Cerebellar cortex (tissue), 1 donor: ENCODE data around the gene CGB1.
"Not testable (repeated sequence)": the region's sequence is repeated elsewhere in the genome, so short reads cannot be mapped to it uniquely, and the experiment has no call there.

Experiments used
- DNase-seq: peaks from one replicate; pipeline ENCODE4 v3.0.0-alpha.2; 2015; ENCODE audit warnings: low spot score

The CGB1 gene

DNA sequence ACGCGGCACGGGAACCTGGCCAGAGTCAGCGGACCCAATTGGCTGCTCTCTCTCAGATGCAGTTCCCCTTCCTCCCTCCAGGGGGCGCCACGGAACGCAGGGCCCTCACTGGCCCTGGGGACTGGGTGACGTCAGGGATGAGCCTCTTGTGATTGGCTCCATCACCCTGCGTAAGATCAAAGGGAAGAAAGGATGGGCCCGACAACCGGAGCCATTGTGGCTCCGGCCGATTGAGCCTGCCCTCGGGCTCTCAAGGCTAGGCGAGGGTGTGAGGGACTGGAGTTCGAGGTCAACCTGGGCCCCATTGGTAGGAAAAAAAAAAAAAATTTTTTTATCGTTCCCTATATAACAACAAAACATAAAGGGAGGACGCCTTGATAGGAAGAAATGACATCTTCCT, at the start of gene CGB1:
Gene CGB1 (minus strand): TSS at position 81 of the 400 bp plus-strand sequence. CDS start 184 bp downstream, outside the sequence.
- DNase-seq: not testable (repeated sequence)

GRCh38 chr19:49086296-49086695, 49.6 kb upstream of the CGB1 start:
- no peak for DNase-seq

- DNase-seq: no peak
These were observed 49.2 kb upstream of the CGB1 start for GRCh38 chr19:49085868-49086232.

GRCh38 chr19:49085020-49085867, 48.5 kb upstream of the CGB1 start, which contains the start of gene SNRNP70:
Gene SNRNP70 (plus strand): TSS chr19:49085451. CDS start chr19:49086415, 964 bp downstream.
- DNase-seq: peak; percentile 99

DNA sequence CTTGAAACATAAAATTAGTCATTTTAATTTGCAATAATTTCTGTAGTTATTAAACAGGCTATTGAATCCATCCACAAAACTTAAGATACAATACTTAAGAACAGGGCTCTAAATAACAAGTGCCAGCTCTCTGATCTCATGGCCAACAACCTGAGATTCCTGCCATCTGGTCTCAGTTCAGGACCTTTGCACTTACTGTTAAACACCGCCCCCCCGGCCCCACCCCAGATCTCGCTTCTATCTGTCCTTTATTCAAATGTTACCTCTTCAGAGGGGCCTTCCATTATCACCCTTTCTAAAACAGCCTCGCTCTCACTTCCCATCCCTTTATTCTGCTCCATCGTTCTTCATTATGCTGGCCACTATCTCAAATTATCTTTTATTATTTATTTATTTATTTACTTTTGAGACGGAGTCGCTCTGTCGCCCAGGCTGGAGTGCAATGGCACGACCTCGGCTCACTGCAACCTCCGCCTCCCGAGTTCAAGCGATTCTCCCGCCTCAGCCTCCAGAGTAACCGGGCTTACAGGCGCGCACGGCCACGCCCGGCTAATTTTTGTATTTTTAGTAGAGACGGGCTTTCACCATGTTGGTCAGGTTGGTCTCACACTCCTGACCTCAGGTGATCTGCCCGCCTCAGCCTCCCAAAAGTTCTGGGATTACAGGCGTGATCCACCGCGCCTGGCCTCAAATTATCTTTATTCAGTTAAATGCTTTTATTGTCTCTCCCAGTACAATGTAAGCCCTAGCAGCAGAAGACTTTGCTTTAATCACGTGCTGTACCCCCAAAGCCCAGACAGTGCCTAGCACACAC, 47.7 kb upstream of the CGB1 start:
- no peak for DNase-seq

DNA sequence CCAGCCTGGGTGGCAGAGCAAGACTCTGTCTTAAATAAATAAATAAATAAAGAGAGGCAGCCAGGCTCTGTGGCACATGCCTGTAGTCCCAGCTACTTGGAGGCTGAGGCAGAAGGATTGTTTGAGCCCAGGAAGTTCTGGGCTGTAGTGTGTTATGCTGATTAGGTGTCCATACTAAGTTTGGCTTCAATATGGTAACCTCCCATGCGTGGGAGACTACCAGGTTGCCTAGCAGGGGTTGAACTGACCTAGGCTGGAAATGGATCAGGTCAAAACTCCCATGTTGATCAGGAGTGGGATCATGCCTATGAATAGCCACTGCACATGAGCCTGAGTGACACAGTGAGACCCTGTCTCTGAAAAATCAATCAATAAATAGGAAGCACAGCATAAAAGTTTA, 44.6 kb upstream of the CGB1 start:
- no peak for DNase-seq

- DNase-seq: no peak
These were observed 43.7 kb upstream of the CGB1 start for GRCh38 chr19:49080392-49080791.

DNA sequence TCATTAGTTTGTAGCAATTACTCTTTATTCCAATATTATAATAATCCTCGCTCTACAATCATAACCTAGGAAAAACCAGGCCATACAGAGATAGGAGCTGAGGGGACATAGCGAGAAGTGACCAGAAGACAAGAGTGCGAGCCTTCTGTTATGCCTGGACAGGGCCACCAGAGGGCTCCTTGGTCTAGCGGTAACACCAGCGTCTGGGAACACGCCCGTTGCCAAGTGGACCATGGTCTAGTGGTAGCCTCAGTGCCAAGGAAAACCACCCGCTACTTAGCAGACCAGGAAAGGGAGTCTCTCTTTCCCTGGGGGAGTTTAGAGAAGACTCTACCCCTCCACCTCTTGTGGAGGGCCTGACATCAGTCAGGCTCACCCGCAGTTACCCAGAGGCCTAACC, 38.2 kb upstream of the CGB1 start:
- DNase-seq: peak; percentile 80

- peak; percentile 48 for DNase-seq
These were observed 37.1 kb upstream of the CGB1 start for GRCh38 chr19:49073514-49074378.

DNA sequence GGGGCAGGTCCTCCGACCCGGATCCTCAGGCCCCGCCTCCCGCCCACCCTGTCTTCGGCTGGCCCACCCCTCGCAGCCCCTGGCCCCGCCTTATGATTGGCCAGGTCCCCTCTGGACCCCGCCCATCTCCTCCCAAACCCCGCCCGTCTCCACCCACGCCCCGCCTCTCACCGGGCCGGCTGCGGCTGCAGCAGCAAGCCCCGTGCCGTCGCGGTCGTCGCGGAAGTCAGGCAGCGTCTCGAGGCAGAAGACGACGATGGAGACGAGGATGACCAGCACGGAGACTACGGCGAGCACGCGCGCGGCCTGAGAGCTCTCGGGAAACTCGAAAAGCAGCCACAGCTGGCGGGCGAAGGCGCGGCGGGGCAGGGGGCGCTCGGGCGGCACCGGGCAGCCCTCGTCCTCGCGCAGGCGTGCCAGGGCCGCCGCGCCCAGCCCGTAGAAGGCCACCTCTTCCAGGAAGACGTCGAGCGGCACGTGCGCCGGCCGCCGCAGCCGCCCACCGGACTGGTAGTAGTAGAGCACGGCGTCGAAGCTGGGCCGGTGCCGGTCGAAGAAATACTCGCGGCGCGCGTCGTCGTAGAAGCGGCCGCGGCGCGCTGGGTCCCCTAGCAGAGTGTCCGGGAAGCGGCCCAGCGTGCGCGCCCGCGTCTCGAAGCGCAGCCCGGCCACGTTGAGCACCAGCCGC, 35.3 kb upstream of the CGB1 start:
- no peak for DNase-seq

GRCh38 chr19:49070416-49070815, 33.7 kb upstream of the CGB1 start:
- DNase-seq: no peak

DNA sequence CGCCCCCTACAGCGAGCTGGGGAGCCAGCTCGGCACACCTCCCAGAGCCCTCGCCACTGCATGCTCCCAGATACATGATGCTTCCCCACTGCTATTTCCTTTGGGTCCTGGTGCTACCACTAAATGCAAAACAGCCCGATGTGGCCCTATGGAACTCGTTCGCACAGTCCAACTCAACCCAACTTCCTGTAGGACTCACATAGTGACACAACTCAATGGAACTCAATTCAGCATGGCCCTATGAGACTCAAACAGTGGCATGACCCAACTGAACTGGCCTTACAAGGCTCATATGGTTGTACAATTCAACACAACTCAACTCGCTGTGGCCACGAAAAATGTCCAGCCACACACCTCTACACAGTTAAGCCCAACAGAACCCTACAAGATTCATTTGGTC, 32.3 kb upstream of the CGB1 start:
- DNase-seq: no peak

DNA sequence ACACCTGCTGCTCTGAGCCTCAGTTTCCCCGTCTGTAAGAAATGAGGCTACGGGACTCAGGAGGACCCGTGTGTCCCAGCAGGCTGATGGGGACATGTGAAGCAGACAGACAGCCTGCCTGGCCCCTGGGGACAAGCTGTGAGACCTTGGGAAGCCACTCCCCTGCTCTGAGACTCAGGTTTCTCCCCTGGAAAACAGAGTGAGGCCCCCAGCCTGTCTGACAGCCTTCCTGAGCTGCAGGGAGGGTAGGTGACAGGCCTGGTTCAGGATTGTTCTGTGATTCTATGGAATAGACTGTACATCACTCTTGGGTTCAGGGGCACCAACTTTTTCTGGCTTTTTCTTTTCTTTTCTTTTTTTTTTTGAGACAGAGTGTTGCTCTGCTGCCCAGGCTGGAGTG, 30.9 kb upstream of the CGB1 start:
- no peak for DNase-seq

- DNase-seq: peak; percentile 58
These were observed 29.3 kb upstream of the CGB1 start for GRCh38 chr19:49065905-49066512.

DNA sequence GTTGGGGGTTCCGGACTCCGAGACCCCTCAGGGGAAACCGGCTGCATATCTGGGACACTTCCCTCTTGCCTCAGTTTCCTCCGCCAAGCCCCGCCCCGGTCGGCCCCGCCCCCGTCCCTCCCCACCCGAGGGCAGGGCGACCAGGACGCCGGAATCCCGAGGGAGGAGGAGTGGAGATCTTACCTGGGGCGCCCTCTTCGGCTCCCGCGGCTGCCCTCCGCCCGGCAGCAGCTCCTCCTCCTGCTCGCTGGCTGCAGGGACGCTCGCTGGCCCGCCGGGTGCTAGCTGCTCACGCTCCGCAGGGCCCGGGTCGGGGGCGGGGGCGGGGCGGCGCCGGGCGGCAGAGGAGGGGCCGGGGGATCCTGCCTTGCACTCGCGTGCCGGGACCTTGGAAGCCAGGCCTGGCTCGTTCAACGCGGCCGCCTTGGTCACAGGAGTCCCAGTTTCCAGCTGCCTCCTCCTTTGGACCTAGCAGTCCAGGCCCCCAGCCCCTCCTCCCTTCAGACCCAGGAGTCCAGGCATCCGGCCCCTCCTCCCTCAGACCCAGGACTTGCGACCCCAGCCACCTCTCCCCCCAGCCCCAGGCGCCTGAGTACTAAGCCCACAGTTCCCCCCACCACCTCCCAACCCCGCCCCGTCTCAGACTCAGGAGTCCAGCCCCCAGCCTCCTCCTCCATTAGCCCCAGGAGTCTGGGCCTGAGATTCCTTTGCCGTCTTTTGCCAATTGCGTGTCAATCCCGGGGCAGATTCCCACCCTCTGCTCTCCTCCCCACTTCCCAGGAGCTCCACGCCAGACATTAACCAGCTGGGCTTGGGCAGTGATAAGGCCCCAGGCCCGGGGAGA, 28.3 kb upstream of the CGB1 start, which contains the start of gene NTF4:
Gene NTF4 (minus strand): TSS at position 51 of the 844 bp plus-strand sequence. CDS start 2,821 bp downstream, outside the sequence.
- peak; percentile 53 for DNase-seq

- no peak for DNase-seq
These were observed 27.4 kb upstream of the CGB1 start for GRCh38 chr19:49064029-49064629.

- DNase-seq: no peak
These were observed 24.8 kb upstream of the CGB1 start for GRCh38 chr19:49061445-49061844.

DNA sequence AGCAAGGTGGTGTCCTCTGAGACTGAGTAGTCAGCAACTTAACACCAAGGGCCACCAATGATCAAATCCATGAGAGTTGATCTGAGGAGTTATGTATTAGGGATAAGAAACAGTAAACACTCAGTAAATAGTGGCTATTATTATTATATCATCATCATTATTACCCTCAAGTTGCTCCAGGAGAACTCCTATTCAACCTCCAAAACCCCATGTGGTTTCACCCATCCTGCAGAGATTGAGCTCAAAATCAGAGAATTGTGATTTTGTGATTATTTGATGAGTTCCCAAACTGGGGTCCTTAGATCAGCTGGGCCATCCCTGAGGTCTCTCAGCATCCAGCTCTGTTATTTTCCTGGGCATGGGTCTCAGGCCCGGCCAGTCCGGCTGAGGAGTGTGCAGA, 24.3 kb upstream of the CGB1 start:
- no peak for DNase-seq

- no peak for DNase-seq
These were observed 22.4 kb upstream of the CGB1 start for GRCh38 chr19:49059053-49059452.

GRCh38 chr19:49058562-49058961, 21.9 kb upstream of the CGB1 start:
- DNase-seq: no peak
